ENCODE data around the gene ELFN1. TPM values are rescaled to one million over a fixed set of nuclear protein-coding genes. Genes with fewer than 3 reads are reported as not detected.

The ELFN1 gene
- total RNA-seq, 2 donors from 2014 or later, result 0.11 TPM; not detected in 1

- H3K4me1 Mint-ChIP-seq (ENCODE audit: low read depth in 2 of 2), result peaks cover 14 to 18% of the 10 kb centered on the region in 2 donors
- no peak overlapping the region for H3K27ac Mint-ChIP-seq
- no peak for ATAC-seq
Observed at GRCh38 chr7:1736484-1736817, 66.4 kb downstream of the ELFN1 start.

GRCh38 chr7:1736830-1737229 lies 66.8 kb downstream of the ELFN1 start:
- peaks cover 5% of the 10 kb centered on the region in 2 donors for H3K27me3 Mint-ChIP-seq
- no peak overlapping the region for H3K27ac Mint-ChIP-seq
- no peak for DNase-seq (ENCODE audit: low spot score)
- no peaks in the 10 kb centered on the region for H3K9me3 Mint-ChIP-seq
- H3K36me3 Mint-ChIP-seq, result no peaks in the 10 kb centered on the region
- peaks cover 14 to 20% of the 10 kb centered on the region in 2 donors for H3K4me1 Mint-ChIP-seq (ENCODE audit: low read depth in 2 of 2)
- ATAC-seq, result no peak
- no peak overlapping the region for H3K4me3 Mint-ChIP-seq

More at GRCh38 chr7:1736484-1736817, 66.4 kb downstream of the ELFN1 start:
- Mint-ChIP-seq H3K27me3 (peaks cover 5 to 6% of the 10 kb centered on the region in 2 donors), H3K4me3 (no peak overlapping the region), H3K9me3 (no peaks in the 10 kb centered on the region), H3K36me3 (no peaks in the 10 kb centered on the region)
- DNase-seq (ENCODE audit: low spot score), result no peak

GRCh38 chr7:1737523-1737922 lies 67.4 kb downstream of the ELFN1 start:
- Mint-ChIP-seq H3K9me3 (no peaks in the 10 kb centered on the region), H3K4me3 (no peak overlapping the region), H3K36me3 (no peaks in the 10 kb centered on the region), H3K27ac (no peak overlapping the region), H3K27me3 (peaks cover 0 to 5% of the 10 kb centered on the region in 2 donors), H3K4me1 (ENCODE audit: low read depth in 2 of 2) (peaks cover 14 to 21% of the 10 kb centered on the region in 2 donors)
- DNase-seq (ENCODE audit: low spot score) (no peak), ATAC-seq (no peak)

GRCh38 chr7:1737956-1738355 lies 67.9 kb downstream of the ELFN1 start:
- ATAC-seq (no peak), DNase-seq (ENCODE audit: low spot score) (no peak)
- no peak overlapping the region for H3K27ac Mint-ChIP-seq
- peaks cover 0 to 5% of the 10 kb centered on the region in 2 donors for H3K27me3 Mint-ChIP-seq
- H3K9me3 Mint-ChIP-seq, result no peaks in the 10 kb centered on the region
- no peaks in the 10 kb centered on the region for H3K36me3 Mint-ChIP-seq
- peaks cover 19 to 25% of the 10 kb centered on the region in 2 donors for H3K4me1 Mint-ChIP-seq (ENCODE audit: low read depth in 2 of 2)
- H3K4me3 Mint-ChIP-seq, result no peak overlapping the region

GRCh38 chr7:1738511-1738910 lies 68.4 kb downstream of the ELFN1 start:
- H3K27me3 Mint-ChIP-seq, result peaks cover 0 to 5% of the 10 kb centered on the region in 2 donors
- no peak overlapping the region for H3K27ac Mint-ChIP-seq
- no peak for ATAC-seq
- peaks cover 21 to 27% of the 10 kb centered on the region in 2 donors for H3K4me1 Mint-ChIP-seq (ENCODE audit: low read depth in 2 of 2)
- no peaks in the 10 kb centered on the region for H3K9me3 Mint-ChIP-seq
- H3K36me3 Mint-ChIP-seq, result no peaks in the 10 kb centered on the region
- peak overlapping the region; percentile 3 for H3K4me3 Mint-ChIP-seq
- no peak for DNase-seq (ENCODE audit: low spot score)

- H3K27ac Mint-ChIP-seq, result no peak overlapping the region
- no peak overlapping the region for H3K4me3 Mint-ChIP-seq
- no peaks in the 10 kb centered on the region for H3K36me3 Mint-ChIP-seq
- ATAC-seq, result no peak
- H3K27me3 Mint-ChIP-seq, result peaks cover 0 to 5% of the 10 kb centered on the region in 2 donors
- H3K9me3 Mint-ChIP-seq, result no peaks in the 10 kb centered on the region
- peaks cover 21 to 27% of the 10 kb centered on the region in 2 donors for H3K4me1 Mint-ChIP-seq (ENCODE audit: low read depth in 2 of 2)
- DNase-seq (ENCODE audit: low spot score), result no peak
Observed at GRCh38 chr7:1738956-1739355, 68.9 kb downstream of the ELFN1 start.

- no peak overlapping the region for H3K27ac Mint-ChIP-seq
- H3K27me3 Mint-ChIP-seq, result peaks cover 0 to 5% of the 10 kb centered on the region in 2 donors
Observed at GRCh38 chr7:1739593-1739992, 69.5 kb downstream of the ELFN1 start.

GRCh38 chr7:1740214-1740613 lies 70.1 kb downstream of the ELFN1 start:
- peaks cover 21 to 27% of the 10 kb centered on the region in 2 donors for H3K4me1 Mint-ChIP-seq (ENCODE audit: low read depth in 2 of 2)

More at GRCh38 chr7:1739593-1739992, 69.5 kb downstream of the ELFN1 start:
- ATAC-seq (no peak), DNase-seq (ENCODE audit: low spot score) (no peak)
- Mint-ChIP-seq H3K9me3 (no peaks in the 10 kb centered on the region), H3K4me3 (no peak overlapping the region), H3K4me1 (ENCODE audit: low read depth in 2 of 2) (peaks cover 21 to 27% of the 10 kb centered on the region in 2 donors), H3K36me3 (no peaks in the 10 kb centered on the region)

GRCh38 chr7:1741246-1741645 lies 71.2 kb downstream of the ELFN1 start:
- Mint-ChIP-seq H3K9me3 (no peaks in the 10 kb centered on the region), H3K4me1 (ENCODE audit: low read depth in 2 of 2) (peaks cover 21 to 27% of the 10 kb centered on the region in 2 donors), H3K36me3 (no peaks in the 10 kb centered on the region), H3K27ac (no peak overlapping the region), H3K27me3 (peaks cover 0 to 5% of the 10 kb centered on the region in 2 donors), H3K4me3 (peak overlapping the region; percentile 45)
- DNase-seq (ENCODE audit: low spot score) (no peak), ATAC-seq (no peak)

More at GRCh38 chr7:1740214-1740613, 70.1 kb downstream of the ELFN1 start:
- DNase-seq (ENCODE audit: low spot score), result no peak
- Mint-ChIP-seq H3K27ac (no peak overlapping the region), H3K4me3 (no peak overlapping the region), H3K9me3 (no peaks in the 10 kb centered on the region), H3K27me3 (peaks cover 0 to 5% of the 10 kb centered on the region in 2 donors), H3K36me3 (no peaks in the 10 kb centered on the region)
- ATAC-seq, result no peak

- peaks cover 21 to 27% of the 10 kb centered on the region in 2 donors for H3K4me1 Mint-ChIP-seq (ENCODE audit: low read depth in 2 of 2)
- DNase-seq (ENCODE audit: low spot score), result no peak
Observed at GRCh38 chr7:1741751-1742554, 71.9 kb downstream of the ELFN1 start.

GRCh38 chr7:1742555-1743303 lies 72.7 kb downstream of the ELFN1 start:
- Mint-ChIP-seq H3K9me3 (no peaks in the 10 kb centered on the region), H3K4me1 (ENCODE audit: low read depth in 2 of 2) (peaks cover 22 to 27% of the 10 kb centered on the region in 2 donors), H3K27me3 (peaks cover 0 to 5% of the 10 kb centered on the region in 2 donors), H3K36me3 (no peaks in the 10 kb centered on the region), H3K4me3 (peak overlapping the region; percentile 66), H3K27ac (peak overlapping the region; percentile 23 to 26)
- DNase-seq (ENCODE audit: low spot score) (no peak), ATAC-seq (peak; percentile 62 to 66)

More at GRCh38 chr7:1741751-1742554, 71.9 kb downstream of the ELFN1 start:
- no peaks in the 10 kb centered on the region for H3K36me3 Mint-ChIP-seq
- H3K27me3 Mint-ChIP-seq, result peaks cover 0 to 5% of the 10 kb centered on the region in 2 donors
- ATAC-seq, result peak; percentile 63 to 69
- H3K27ac Mint-ChIP-seq, result no peak overlapping the region
- H3K4me3 Mint-ChIP-seq, result peak overlapping the region; percentile 45
- no peaks in the 10 kb centered on the region for H3K9me3 Mint-ChIP-seq

- Mint-ChIP-seq H3K36me3 (no peaks in the 10 kb centered on the region), H3K9me3 (no peaks in the 10 kb centered on the region), H3K4me3 (no peak overlapping the region), H3K27me3 (peaks cover 1 to 2% of the 10 kb centered on the region in 2 donors), H3K4me1 (ENCODE audit: low read depth in 2 of 2) (peaks cover 20 to 24% of the 10 kb centered on the region in 2 donors), H3K27ac (no peak overlapping the region)
- DNase-seq (ENCODE audit: low spot score) (no peak), ATAC-seq (no peak)
Observed at GRCh38 chr7:1743481-1744230, 73.6 kb downstream of the ELFN1 start.

- H3K4me1 Mint-ChIP-seq (ENCODE audit: low read depth in 2 of 2), result peaks cover 13 to 16% of the 10 kb centered on the region in 2 donors
- H3K4me3 Mint-ChIP-seq, result no peak overlapping the region
- H3K27ac Mint-ChIP-seq, result no peak overlapping the region
- ATAC-seq (no peak), DNase-seq (ENCODE audit: low spot score) (no peak)
- H3K9me3 Mint-ChIP-seq, result no peaks in the 10 kb centered on the region
- H3K27me3 Mint-ChIP-seq, result peaks cover 0 to 2% of the 10 kb centered on the region in 2 donors
- H3K36me3 Mint-ChIP-seq, result no peaks in the 10 kb centered on the region
Observed at GRCh38 chr7:1744296-1745017, 74.4 kb downstream of the ELFN1 start.

Data from natural killer cell treated with Interleukin-12 subunit alpha and Interleukin-12 subunit beta and Interleukin-15 and Interleukin-18, amount 100 ng/mL, for 72 hours (primary cell).